Activated CD4-positive, alpha-beta T cell treated with anti-CD3 and anti-CD28 coated beads, Interleukin-2, amount 50 U/mL, for 24 hours (primary cell): ENCODE measurements around the gene MYZAP.

Source experiments
- DNase-seq, 2 donors: peaks; one replicate each; pipeline ENCODE4 v3.0.0-alpha.2; 2020; ENCODE audit warnings: low read depth in 1 of 2, low spot score in 1 of 2

Gene MYZAP, protein sequence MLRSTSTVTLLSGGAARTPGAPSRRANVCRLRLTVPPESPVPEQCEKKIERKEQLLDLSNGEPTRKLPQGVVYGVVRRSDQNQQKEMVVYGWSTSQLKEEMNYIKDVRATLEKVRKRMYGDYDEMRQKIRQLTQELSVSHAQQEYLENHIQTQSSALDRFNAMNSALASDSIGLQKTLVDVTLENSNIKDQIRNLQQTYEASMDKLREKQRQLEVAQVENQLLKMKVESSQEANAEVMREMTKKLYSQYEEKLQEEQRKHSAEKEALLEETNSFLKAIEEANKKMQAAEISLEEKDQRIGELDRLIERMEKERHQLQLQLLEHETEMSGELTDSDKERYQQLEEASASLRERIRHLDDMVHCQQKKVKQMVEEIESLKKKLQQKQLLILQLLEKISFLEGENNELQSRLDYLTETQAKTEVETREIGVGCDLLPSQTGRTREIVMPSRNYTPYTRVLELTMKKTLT

GRCh38 chr15:57591822-57592367 is at the start of gene MYZAP:
TSS of gene MYZAP (plus strand) at chr15:57591904. CDS start at chr15:57592035, 131 bp downstream.
- peak; percentile 16 to 21 for DNase-seq

DNA sequence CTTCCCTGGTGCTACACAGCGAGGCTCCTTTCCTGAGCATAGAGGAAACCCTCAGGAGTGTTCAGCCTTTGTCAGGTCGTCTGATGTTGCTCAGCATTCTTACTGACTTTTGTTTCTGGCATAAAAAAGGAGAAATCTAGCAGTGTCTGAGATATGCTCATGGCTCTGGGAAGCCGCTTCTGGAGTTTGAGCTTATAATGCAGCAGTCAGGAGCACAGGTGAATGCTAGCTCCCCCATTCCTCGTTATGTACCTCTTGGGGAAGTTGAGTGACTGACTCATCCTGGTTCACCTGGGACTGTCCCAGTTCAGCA is 49.2 kb upstream of the MYZAP start:
- no peak for DNase-seq

DNA sequence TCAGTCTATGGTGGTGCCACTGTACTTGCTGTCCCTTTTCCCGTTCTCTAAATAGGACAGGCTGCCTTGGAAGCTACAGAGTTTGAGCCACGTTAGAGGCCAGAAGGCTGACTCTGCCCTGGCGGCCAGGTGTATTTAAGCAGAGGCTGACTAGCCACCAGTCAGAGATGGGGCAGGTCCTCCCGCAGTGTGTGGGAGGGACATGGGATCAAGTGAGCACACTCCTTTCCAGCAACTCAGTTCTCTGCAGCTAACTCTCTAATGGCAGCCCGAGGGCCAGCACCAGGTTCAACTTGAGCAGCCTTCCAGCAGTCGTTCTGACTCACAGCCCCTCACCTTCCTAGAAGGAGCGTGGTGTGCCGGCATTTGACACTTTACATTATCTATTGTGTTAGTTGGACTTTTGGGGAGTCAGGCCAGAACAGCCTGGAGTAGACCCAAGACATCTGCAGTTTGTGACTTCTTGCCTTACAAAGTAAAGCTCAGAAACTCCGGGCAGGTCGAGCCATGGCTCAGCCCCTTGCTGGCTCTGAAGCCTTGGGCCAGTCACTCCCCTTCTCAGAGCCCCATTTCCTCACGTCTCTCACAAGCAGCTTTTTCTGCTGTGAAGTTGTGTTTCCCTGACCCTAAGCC is 46.7 kb upstream of the MYZAP start:
- DNase-seq, result no peak

- DNase-seq, result no peak
These were observed 45.7 kb upstream of the MYZAP start for GRCh38 chr15:57545995-57546394.

DNA sequence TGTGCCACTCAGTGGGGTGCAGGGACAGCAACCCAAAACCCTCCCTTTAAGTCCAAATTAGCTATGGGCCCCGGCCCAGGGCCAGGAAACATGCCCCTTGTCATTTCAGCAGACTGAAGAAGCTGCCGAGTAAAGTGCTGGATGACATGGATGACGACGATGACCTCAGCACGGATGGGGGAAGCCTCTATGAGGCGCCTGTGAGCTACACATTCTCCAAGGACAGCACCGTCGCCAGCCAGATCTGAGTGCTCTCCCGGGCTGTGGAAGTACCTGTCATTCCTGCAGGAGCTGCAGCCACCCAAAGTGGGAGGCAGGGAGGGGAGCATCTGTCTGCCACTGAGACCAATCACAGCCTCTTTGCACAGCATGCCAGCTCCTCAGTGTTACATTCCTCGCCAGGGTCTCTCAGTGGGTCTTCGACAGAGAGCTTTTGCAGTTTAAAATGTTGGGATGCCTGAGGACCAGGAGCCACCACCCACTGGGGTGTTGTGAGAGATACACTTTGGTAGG is 44.4 kb upstream of the MYZAP start:
- no peak for DNase-seq

- no peak for DNase-seq
These were observed 43.4 kb upstream of the MYZAP start for GRCh38 chr15:57548351-57548750.

GRCh38 chr15:57548835-57549234 is 42.9 kb upstream of the MYZAP start:
- DNase-seq, result no peak

DNA sequence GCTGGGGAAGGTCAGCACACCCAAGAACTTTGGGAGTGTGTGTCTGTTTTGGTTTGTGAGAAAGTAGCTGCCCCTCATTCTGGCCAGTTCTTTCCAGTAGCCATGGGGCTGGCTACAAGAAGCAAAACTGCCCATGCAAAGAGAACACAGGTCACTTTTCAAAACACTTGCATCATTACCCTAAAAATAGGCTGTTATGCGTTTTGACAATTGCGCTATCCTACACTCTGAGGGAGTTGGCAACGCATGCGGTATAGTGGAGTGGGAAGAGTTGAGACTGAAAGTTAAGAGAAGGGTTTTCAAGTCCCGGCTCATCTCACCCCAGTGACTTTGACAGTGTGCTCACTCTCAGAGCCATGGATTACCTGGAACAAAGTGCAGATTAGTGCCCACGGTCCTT is 41.8 kb upstream of the MYZAP start:
- no peak for DNase-seq

DNA sequence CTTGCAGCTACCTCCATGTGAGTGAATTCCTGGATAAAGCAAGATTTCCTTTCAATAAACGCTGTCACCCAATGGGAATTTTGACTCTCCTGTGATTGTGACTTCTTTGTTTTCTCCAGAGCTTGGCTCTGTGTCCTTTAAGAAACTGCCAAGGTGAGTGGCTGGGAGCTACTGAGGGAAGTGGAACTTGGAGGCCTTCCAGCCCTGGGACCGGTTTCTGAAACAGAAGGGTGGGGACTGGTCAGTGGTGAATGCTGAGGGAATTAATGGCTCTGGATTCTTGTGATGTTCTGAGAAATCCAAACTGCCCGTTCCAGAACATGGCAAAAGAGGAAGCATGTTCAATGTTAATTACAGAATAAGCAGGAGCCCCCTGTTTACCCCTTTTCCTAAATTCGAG is 41.1 kb upstream of the MYZAP start:
- no peak for DNase-seq

- DNase-seq, result no peak
These were observed 39.7 kb upstream of the MYZAP start for GRCh38 chr15:57551715-57552677.

DNA sequence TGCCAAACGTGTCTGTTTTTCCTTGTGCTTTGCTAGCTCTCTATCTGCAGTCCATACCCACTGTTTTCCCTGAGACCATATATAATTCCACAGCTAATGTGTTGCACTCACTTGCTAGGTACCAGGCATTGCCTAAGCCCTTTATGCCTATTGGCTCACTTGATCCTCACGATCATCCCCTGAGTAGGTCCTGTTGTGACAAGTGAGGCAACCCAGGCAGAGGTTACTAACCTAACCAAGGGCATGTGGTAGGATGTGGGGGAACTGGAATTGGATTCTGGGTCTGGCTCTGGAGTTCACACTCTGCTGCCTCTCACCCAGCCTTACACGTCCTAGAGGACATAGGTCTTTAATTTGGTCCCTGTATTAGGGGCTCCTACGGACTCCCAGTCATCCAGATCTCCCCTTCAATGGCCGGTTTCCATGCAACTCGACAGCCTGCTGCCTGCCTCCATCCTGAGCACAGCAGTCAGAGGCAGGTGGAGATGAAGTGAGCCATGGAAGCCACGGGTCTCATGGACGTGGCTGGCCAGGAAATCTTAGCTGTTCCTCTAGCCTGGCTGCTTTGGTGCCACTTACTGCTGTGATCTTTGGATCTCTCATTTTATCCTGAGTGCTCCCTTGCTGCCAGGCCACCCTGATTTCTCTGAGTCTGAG is 38.9 kb upstream of the MYZAP start:
- DNase-seq, result no peak

DNA sequence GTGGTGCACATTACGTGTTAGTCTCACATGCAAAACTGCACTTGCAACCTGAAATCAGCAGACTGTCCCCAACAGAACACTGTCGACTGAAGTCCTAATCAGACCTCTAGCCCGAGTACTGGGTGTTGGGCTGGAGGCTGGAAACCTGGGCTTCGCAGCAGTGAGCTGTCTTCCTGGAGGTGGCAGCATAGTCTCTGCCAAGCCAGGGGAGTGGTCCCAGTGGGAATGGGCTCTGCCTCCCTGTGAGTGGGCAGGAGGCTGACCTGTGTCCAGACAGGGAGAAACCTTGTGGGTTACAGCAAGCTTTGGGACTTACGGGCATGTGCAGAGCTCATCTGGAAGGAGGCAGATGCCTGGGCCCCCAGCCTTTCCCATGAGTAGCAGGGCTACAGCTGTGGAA is 38.2 kb upstream of the MYZAP start:
- DNase-seq, result no peak

- DNase-seq, result no peak
These were observed 37.5 kb upstream of the MYZAP start for GRCh38 chr15:57554063-57554811.

DNA sequence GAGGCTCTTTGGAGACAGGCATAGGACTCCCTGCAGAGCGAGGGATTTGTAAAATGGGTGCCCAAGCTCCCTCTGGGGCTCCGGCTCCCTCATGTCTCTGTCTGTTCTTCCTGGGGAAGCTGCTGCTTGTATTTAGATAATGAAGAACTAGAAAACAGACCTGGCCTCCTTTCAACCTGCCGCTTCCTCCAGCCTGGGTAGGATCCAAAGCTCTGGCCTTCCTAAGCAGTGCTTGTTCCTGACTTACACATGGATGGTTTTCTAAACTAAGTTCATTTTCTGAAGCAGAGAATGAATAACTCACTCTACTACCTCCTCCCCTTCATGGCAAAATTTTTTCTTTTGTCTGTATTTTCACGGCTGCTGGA is 36.9 kb upstream of the MYZAP start:
- no peak for DNase-seq

GRCh38 chr15:57555270-57555669 is 36.4 kb upstream of the MYZAP start:
- DNase-seq, result no peak

GRCh38 chr15:57556040-57556439 is 35.7 kb upstream of the MYZAP start:
- no peak for DNase-seq

GRCh38 chr15:57557267-57557666 is 34.4 kb upstream of the MYZAP start:
- DNase-seq, result no peak

DNA sequence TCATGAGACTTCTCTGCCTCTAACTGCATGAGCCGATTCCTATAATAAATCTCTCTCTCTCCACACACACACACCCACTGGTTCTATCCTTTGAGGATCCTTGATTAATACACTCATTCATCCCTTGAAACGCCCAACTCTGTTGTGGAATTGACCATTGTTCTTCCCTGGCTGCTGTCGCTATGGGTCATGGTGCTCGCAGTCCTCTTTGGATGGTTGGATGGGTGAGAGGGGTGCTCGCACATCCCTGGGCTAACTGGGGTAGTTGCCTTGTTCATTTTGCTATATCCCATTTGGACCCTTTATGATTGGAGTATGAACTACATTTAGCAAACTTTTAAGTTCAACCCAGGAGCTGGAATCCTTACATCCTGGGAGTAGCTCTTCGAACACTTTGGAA is 33.9 kb upstream of the MYZAP start:
- DNase-seq, result no peak

DNA sequence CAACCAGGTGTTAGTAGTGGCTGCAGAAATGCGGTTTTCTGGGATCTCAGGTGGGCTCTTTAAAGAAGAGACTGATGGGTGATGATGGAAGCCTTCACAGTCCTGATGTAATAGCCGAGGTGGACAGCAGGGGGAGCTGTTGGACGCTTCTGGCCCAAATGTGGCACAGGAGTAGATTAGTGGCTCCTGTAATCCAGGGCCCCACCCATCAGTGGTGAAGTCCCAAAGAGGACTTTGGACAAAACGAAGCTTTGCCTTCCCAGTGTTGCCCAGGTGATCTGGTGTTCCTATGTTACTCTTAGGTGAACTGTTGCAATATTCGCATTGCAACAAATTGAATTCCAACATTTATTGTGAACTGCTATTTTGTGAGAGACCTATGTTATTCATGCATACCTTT is 31.8 kb upstream of the MYZAP start:
- peak; percentile 60 to 62 for DNase-seq
